K562 (cell line): ENCODE results near the gene DRC3. TPM values are rescaled to one million over a fixed set of nuclear protein-coding genes. Genes with fewer than 3 reads are reported as not detected.
A peak's percentile ranks its signal among the peaks of the same experiment; 100 is the strongest.

Experiments
- ARID1B ChIP-seq: fragments of 450-650 bp; IDR thresholded peaks from 2 replicates; pipeline ENCODE4 v1.6.1; 2016; ENCODE audit warnings: antibody characterized with exemption, mild to moderate bottlenecking, inconsistent platforms
- CBFA2T3 ChIP-seq: fragments of 450-650 bp; IDR thresholded peaks from 2 replicates; pipeline ENCODE4 v1.6.1; 2017
- CREM ChIP-seq: IDR thresholded peaks from 2 replicates; pipeline ENCODE4 v1.6.1; 2014; ENCODE audit warnings: antibody characterized with exemption, low read depth
- GATA2 ChIP-seq: sonication (generic); formaldehyde crosslinking; IDR thresholded peaks from 2 replicates; pipeline ENCODE4 v1.4.0; 2020; ENCODE audit warnings: mild to moderate bottlenecking, missing genetic modification reagents
- KDM1A ChIP-seq, 2 experiments: fragments of 450-650 bp; IDR thresholded peaks; 2 replicates each; pipeline ENCODE4 v1.6.1; 2016; ENCODE audit warnings: mild to moderate bottlenecking in 2 of 2
- KDM2B ChIP-seq: fragments of 250-450 bp; sonication (Bioruptor Pico); IDR thresholded peaks from 2 replicates; pipeline ENCODE4 v1.8.0; 2021; ENCODE audit warnings: mild to moderate bottlenecking, moderate library complexity
- MAZ ChIP-seq, 2 experiments: fragments of 450-650 bp in 1 of 2; sonication (generic) in 1 of 2; formaldehyde crosslinking; IDR thresholded peaks in 1 of 2; conservative IDR thresholded peaks in 1 of 2; 2 replicates each; pipeline versions ENCODE4 v1.4.0 to v1.5.0; 2020; ENCODE audit warnings: mild to moderate bottlenecking in 1 of 2, missing genetic modification reagents in 1 of 2
- MTA2 ChIP-seq: fragments of 450-650 bp; IDR thresholded peaks from 2 replicates; pipeline ENCODE4 v1.6.1; 2016; ENCODE audit warnings: low read depth
- NCOR1 ChIP-seq: fragments of 450-650 bp; IDR thresholded peaks from 2 replicates; pipeline ENCODE4 v1.6.1; 2016; ENCODE audit warnings: mild to moderate bottlenecking, moderate library complexity
- NFE2 ChIP-seq: IDR thresholded peaks from 2 replicates; pipeline ENCODE4 v1.6.1; 2014; ENCODE audit warnings: antibody characterized with exemption, low read depth
- PHB2 ChIP-seq: fragments of 450-650 bp; IDR thresholded peaks from 2 replicates; pipeline ENCODE4 v1.6.1; 2017; ENCODE audit warnings: low read depth
- POLR2AphosphoS5 ChIP-seq: IDR thresholded peaks from 2 replicates; pipeline ENCODE4 v1.6.1; 2011; ENCODE audit warnings: mild to moderate bottlenecking, low read depth, low read length, moderate library complexity; ENCODE audit not compliant: control insufficient read depth, insufficient read depth
- RCOR1 ChIP-seq, 2 experiments: IDR thresholded peaks; 2 replicates each; pipeline ENCODE4 v1.6.1; 2012; ENCODE audit warnings: low read depth in 2 of 2, low read length in 2 of 2, borderline replicate concordance in 1 of 2, improper control_type of control experiment in 1 of 2
- SMAD4 ChIP-seq: fragments of 250-450 bp; sonication (Bioruptor Pico); conservative IDR thresholded peaks from 2 replicates; pipeline ENCODE4 v1.8.0; 2021; ENCODE audit warnings: inconsistent platforms, mild to moderate bottlenecking, moderate library complexity
- STAT5A ChIP-seq: IDR thresholded peaks from 2 replicates; pipeline ENCODE4 v1.6.1; 2012; ENCODE audit warnings: low read length, inconsistent platforms, borderline replicate concordance
- TBL1XR1 ChIP-seq, 2 experiments: IDR thresholded peaks; 2 replicates each; pipeline ENCODE4 v1.6.1; 2012; ENCODE audit warnings: improper control_type of control experiment in 2 of 2, low read length in 2 of 2, mild to moderate bottlenecking in 1 of 2
- XRCC3 ChIP-seq: fragments of 450-650 bp; IDR thresholded peaks from 2 replicates; pipeline ENCODE4 v1.6.1; 2017; ENCODE audit warnings: mild to moderate bottlenecking, moderate library complexity
- ZBTB11 ChIP-seq, 3 experiments: fragments of 200-800 bp in 1 of 3; fragments of 250-450 bp in 1 of 3; fragments of 450-650 bp in 1 of 3; sonication (Bioruptor Pico) in 1 of 3; sonication (Bioruptor generic) in 1 of 3; formaldehyde crosslinking in 1 of 3; IDR thresholded peaks; 2 replicates each; pipeline versions ENCODE4 v1.6.1 to v1.8.0; 2016 to 2022; ENCODE audit warnings: mild to moderate bottlenecking in 2 of 3, missing genetic modification characterization in 2 of 3, missing compliant biosample characterization in 1 of 3, moderate library complexity in 1 of 3
- ZBTB26 ChIP-seq: fragments of 450-650 bp; formaldehyde crosslinking; IDR thresholded peaks from 2 replicates; pipeline ENCODE4 v1.4.0; 2022; ENCODE audit warnings: missing genetic modification characterization
- ZNF512 ChIP-seq: IDR thresholded peaks from 2 replicates; pipeline ENCODE4 v1.6.1; 2016; ENCODE audit warnings: missing genetic modification characterization, missing compliant biosample characterization
- polyA plus RNA-seq, 8 experiments: library from polyadenylated mRNA; depleted of rRNA in 4 of 8; stranded (reverse) in 5 of 8; unstranded in 3 of 8; fragments of >200 nt; fragmentation: Nextera tagmentation in 2 of 8; fragmentation: Illumina TruSeq in 1 of 8; extraction: Ambion mirVana in 2 of 8; extraction: Trizol in 1 of 8; gene quantifications; 2 replicates each; pipeline versions ENCODE4 v1.2.1 to v1.2.3, GENCODE V29; 2011 to 2014; ENCODE audit warnings: inconsistent platforms in 1 of 8, missing spikeins in 1 of 8
- total RNA-seq, 7 experiments: library from RNA; depleted of rRNA in 6 of 7; stranded (reverse); fragments of >200 nt in 6 of 7; fragmentation: Illumina TruSeq in 2 of 7; extraction: Trizol in 2 of 7; gene quantifications; 2 replicates each; pipeline versions ENCODE4 v1.2.1 to v1.2.3, GENCODE V29; 2011 to 2021; ENCODE audit warnings: low replicate concordance in 1 of 7
- TF ChIP-seq, protein P1 (sequence below): IDR thresholded peaks from 2 replicates; pipeline ENCODE4 v1.6.1; 2014; ENCODE audit warnings: antibody characterized with exemption

Gene DRC3
- total and polyA plus RNA-seq, 9 of the 15 experiments (the other 6 are each of a cell fraction or from before 2014, with no cell fraction given), result 0.10 to 0.84 (median 0.30) TPM; not detected in 3

GRCh38 chr17:18035704-18036103 lies 63.0 kb downstream of the DRC3 start (continued):
- TF ChIP-seq ZBTB11 (CRISPR knock-in tag; IDR thresholded peaks at IDR 0.05) (peak in 1 of 3 experiments; percentile 46; a peak in 1 of 6 replicates), STAT5A (peak; percentile 53), NFE2 (peak; percentile 57; the same call in 1 of the 2 replicates), TBL1XR1 (IDR thresholded peaks at IDR 0.05; ENCODE audit: low read length in 2 of 2) (no peak), SMAD4 (CRISPR knock-in tag) (0 out of 2 replicates have a peak, but pooled peaks have one; percentile 30), POLR2AphosphoS5 (peak; percentile 63), XRCC3 (no peak), CBFA2T3 (peak; percentile 91), ZBTB26 (no peak), PHB2 (peak; percentile 46; the same call in 1 of the 2 replicates), NCOR1 (peak; percentile 84), ARID1B (peak; percentile 78), ZNF512 (tag) (no peak), GATA2 (peak; percentile 67), MAZ (CRISPR knock-in tag; conservative IDR thresholded peaks at IDR 0.05 in 1 of 2, IDR thresholded peaks at IDR 0.05 in 1 of 2) (no peak), CREM (0 out of 2 replicates have a peak, but pooled peaks have one; percentile 15), KDM2B (CRISPR knock-in tag) (no peak), MTA2 (peak; percentile 61), KDM1A (IDR thresholded peaks at IDR 0.05) (peak in 1 of 2 experiments; percentile 36; a peak in 1 of 4 replicates), RCOR1 (IDR thresholded peaks at IDR 0.05; ENCODE audit: borderline replicate concordance in 1 of 2, low read depth in 2 of 2, low read length in 2 of 2) (peak in 1 of 2 experiments; percentile 31; a peak in 1 of 4 replicates)
- TF ChIP-seq, protein P1, sequence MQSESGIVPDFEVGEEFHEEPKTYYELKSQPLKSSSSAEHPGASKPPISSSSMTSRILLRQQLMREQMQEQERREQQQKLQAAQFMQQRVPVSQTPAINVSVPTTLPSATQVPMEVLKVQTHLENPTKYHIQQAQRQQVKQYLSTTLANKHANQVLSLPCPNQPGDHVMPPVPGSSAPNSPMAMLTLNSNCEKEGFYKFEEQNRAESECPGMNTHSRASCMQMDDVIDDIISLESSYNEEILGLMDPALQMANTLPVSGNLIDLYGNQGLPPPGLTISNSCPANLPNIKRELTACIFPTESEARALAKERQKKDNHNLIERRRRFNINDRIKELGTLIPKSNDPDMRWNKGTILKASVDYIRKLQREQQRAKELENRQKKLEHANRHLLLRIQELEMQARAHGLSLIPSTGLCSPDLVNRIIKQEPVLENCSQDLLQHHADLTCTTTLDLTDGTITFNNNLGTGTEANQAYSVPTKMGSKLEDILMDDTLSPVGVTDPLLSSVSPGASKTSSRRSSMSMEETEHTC, result no peak
